Smooth muscle cell (in vitro differentiated cells): Measurements from ENCODE around the gene ZGPAT. TPM values are rescaled to one million over a fixed set of nuclear protein-coding genes. Genes with fewer than 3 reads are reported as not detected.

Source experiments
- DNase-seq: peaks from one replicate; lab custom pipeline; 2025; ENCODE audit not compliant: unreplicated experiment; lab: John Stamatoyannopoulos, UW
- H2AFZ ChIP-seq: fragments of 200-600 bp; sonication (generic); 2 replicates; pipeline ENCODE4 v1.6.0; 2016; ENCODE audit warnings: antibody characterized with exemption, low read depth, mild to moderate bottlenecking
- H3F3A ChIP-seq: fragments of 200-600 bp; sonication (generic); 2 replicates; pipeline ENCODE4 v1.6.0; 2017; ENCODE audit warnings: antibody characterized with exemption, low read depth
- H3K27ac ChIP-seq: fragments of 200-600 bp; sonication (generic); 2 replicates; pipeline ENCODE4 v1.5.1; 2016; ENCODE audit warnings: low read depth, mild to moderate bottlenecking
- H3K27me3 ChIP-seq: fragments of 200-600 bp; sonication (generic); 2 replicates; pipeline ENCODE4 v1.6.1; 2016; ENCODE audit warnings: low read depth, mild to moderate bottlenecking
- H3K36me3 ChIP-seq: fragments of 200-600 bp; sonication (generic); 2 replicates; pipeline ENCODE4 v1.5.1; 2016; ENCODE audit warnings: low read depth
- H3K4me1 ChIP-seq: fragments of 200-600 bp; sonication (generic); 2 replicates; pipeline ENCODE4 v1.5.1; 2016; ENCODE audit warnings: low read depth
- H3K4me2 ChIP-seq: fragments of 200-600 bp; sonication (generic); 2 replicates; pipeline ENCODE4 v1.6.0; 2016; ENCODE audit warnings: mild to moderate bottlenecking
- H3K4me3 ChIP-seq: fragments of 200-600 bp; sonication (generic); 2 replicates; pipeline ENCODE4 v1.5.1; 2016; ENCODE audit warnings: mild to moderate bottlenecking
- H3K79me2 ChIP-seq: fragments of 200-600 bp; sonication (generic); 2 replicates; pipeline ENCODE4 v1.6.0; 2016; ENCODE audit warnings: low read depth, mild to moderate bottlenecking
- H3K9ac ChIP-seq: fragments of 200-600 bp; sonication (generic); 2 replicates; pipeline ENCODE4 v1.6.0; 2016; ENCODE audit warnings: low read depth
- H3K9me3 ChIP-seq: fragments of 200-600 bp; sonication (generic); replicated peaks from 2 replicates; pipeline ENCODE4 v1.5.1; 2016; ENCODE audit warnings: low read depth
- H4K20me1 ChIP-seq: fragments of 200-600 bp; sonication (generic); 2 replicates; pipeline ENCODE4 v1.6.0; 2016; ENCODE audit warnings: low read depth
- WGBS: methylation state at CpG from one replicate; pipeline ENCODE4 v1.1.7; 2016; ENCODE audit warnings: low lambda C conversion rate; 5-methylcytosine and 5-hydroxymethylcytosine counted together
- polyA plus RNA-seq: library from polyadenylated mRNA; unstranded; fragments of >200 nt; fragmentation: Nextera tagmentation; extraction: Ambion mirVana; gene quantifications from 2 replicates; pipeline ENCODE4 v1.2.1, GENCODE V29; 2016
- total RNA-seq: library from RNA; depleted of rRNA; stranded (reverse); fragments of >200 nt; gene quantifications from 2 replicates; pipeline ENCODE4 v1.2.3, GENCODE V29; 2014
- TF ChIP-seq, protein P1 (sequence below): fragments of 200-600 bp; sonication (generic); IDR thresholded peaks from 2 replicates; pipeline ENCODE4 v1.5.1; 2017; ENCODE audit warnings: borderline replicate concordance, mild to moderate bottlenecking, antibody characterized with exemption; ENCODE audit not compliant: insufficient read depth, poor library complexity, severe bottlenecking

Gene ZGPAT
- total and polyA plus RNA-seq, 2 experiments from 2014 or later, result 13.8 to 32.3 TPM

- no peak overlapping the region for H3K4me2 ChIP-seq
- no peaks in the 10 kb centered on the region for H3F3A ChIP-seq
- H3K4me1 ChIP-seq, result peaks cover 19% of the 10 kb centered on the region
- H3K4me3 ChIP-seq, result no peak overlapping the region
- no peaks in the 10 kb centered on the region for H3K27me3 ChIP-seq
- H3K27ac ChIP-seq, result no peak overlapping the region
- no peaks in the 10 kb centered on the region for H3K36me3 ChIP-seq
- H3K79me2 ChIP-seq, result peaks cover 24% of the 10 kb centered on the region
- H4K20me1 ChIP-seq, result no peaks in the 10 kb centered on the region
- no peak overlapping the region for H3K9ac ChIP-seq
- no peak overlapping the region for H2AFZ ChIP-seq
- DNase-seq, result no peak
- no peaks in the 10 kb centered on the region for H3K9me3 ChIP-seq
- TF ChIP-seq, protein P1, sequence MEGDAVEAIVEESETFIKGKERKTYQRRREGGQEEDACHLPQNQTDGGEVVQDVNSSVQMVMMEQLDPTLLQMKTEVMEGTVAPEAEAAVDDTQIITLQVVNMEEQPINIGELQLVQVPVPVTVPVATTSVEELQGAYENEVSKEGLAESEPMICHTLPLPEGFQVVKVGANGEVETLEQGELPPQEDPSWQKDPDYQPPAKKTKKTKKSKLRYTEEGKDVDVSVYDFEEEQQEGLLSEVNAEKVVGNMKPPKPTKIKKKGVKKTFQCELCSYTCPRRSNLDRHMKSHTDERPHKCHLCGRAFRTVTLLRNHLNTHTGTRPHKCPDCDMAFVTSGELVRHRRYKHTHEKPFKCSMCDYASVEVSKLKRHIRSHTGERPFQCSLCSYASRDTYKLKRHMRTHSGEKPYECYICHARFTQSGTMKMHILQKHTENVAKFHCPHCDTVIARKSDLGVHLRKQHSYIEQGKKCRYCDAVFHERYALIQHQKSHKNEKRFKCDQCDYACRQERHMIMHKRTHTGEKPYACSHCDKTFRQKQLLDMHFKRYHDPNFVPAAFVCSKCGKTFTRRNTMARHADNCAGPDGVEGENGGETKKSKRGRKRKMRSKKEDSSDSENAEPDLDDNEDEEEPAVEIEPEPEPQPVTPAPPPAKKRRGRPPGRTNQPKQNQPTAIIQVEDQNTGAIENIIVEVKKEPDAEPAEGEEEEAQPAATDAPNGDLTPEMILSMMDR, result no peak
- 87% methylated on average over 13 of the region's 13 CpGs for WGBS
These were observed 4.9 kb upstream of the ZGPAT start for GRCh38 chr20:63702751-63703470.

DNA sequence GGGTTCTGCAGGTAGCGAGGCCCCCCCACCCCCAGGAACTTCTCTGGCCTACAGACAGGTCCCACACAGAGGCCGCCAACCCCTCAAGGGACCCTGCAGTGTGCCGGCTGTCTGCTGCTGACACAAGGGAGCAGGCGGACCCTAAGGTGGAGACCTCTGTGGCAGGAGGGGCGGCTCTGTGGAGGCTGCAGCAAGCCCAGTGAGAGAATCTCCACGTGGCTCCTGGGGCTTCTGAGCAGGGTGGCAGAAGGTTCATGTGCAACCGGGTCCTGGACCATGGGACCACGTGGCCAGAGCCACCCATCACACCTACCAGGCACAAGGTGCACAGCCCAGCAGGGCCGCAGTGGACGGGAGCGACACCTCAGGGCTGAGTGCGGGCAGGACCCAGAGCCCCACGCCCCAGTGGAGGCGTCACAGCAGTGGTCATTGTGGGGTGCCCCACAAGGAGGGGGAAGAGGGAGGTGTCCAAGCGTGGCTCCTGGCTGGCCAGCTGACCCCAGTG lies 4.3 kb upstream of the ZGPAT start:
- Histone ChIP-seq H3K79me2 (peaks cover 29% of the 10 kb centered on the region), H3F3A (no peaks in the 10 kb centered on the region), H3K9ac (no peak overlapping the region), H3K27ac (no peak overlapping the region), H3K27me3 (no peaks in the 10 kb centered on the region), H3K4me3 (no peak overlapping the region), H3K4me2 (no peak overlapping the region), H4K20me1 (peaks cover under 1% of the 10 kb centered on the region), H3K9me3 (no peaks in the 10 kb centered on the region), H3K36me3 (no peaks in the 10 kb centered on the region), H2AFZ (no peak overlapping the region), H3K4me1 (peaks cover 15% of the 10 kb centered on the region)
- no peak for DNase-seq
- WGBS, result 94% methylated on average over 15 of the region's 15 CpGs
- TF ChIP-seq, protein P1, result no peak

GRCh38 chr20:63703976-63704748 lies 3.7 kb upstream of the ZGPAT start:
- 96% methylated on average over 11 of the region's 11 CpGs for WGBS
- no peak overlapping the region for H3K4me2 ChIP-seq
- H3K36me3 ChIP-seq, result no peaks in the 10 kb centered on the region
- no peak overlapping the region for H3K9ac ChIP-seq
- peaks cover 35% of the 10 kb centered on the region for H3K79me2 ChIP-seq
- H3K27me3 ChIP-seq, result no peaks in the 10 kb centered on the region
- H2AFZ ChIP-seq, result no peak overlapping the region
- peaks cover 19% of the 10 kb centered on the region for H3K4me1 ChIP-seq
- no peaks in the 10 kb centered on the region for H3K9me3 ChIP-seq
- DNase-seq, result no peak
- peaks cover 7% of the 10 kb centered on the region for H4K20me1 ChIP-seq
- TF ChIP-seq, protein P1, result no peak
- no peaks in the 10 kb centered on the region for H3F3A ChIP-seq
- H3K27ac ChIP-seq, result no peak overlapping the region
- no peak overlapping the region for H3K4me3 ChIP-seq
